SW 1271 (cell line): Measurements from ENCODE around the gene TRMT44.
A peak's percentile ranks its signal among the peaks of the same experiment; 100 is the strongest.
"Not testable (repeated sequence)": the region's sequence is repeated elsewhere in the genome, so short reads cannot be mapped to it uniquely, and the experiment has no call there.

Experiments
- DNase-seq, 2 experiments: peaks; one replicate each; lab custom pipeline; 2025; lab: John Stamatoyannopoulos, UW

Gene TRMT44

DNA sequence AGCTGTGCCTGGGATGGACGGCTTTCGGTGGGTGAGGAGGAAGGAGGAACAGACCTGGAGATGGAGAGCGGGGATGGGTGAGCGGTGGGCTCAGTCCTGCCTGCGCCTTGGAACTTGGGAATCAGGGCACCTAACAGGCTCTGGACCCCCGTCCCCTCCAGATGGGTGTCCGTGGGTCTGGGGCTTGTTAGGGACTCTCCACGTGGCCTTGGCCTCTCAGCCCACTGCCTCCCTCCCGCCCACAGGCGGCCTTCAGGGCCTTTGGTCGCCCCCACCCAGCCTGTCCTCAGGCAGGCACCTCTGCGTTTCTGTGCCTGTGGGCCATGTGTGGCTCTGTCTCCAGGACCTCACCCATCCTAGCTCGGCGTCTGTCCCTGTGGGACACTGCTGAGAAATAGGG lies 29.0 kb downstream of the TRMT44 start:
- DNase-seq = no peak

GRCh38 chr4:8470451-8471024 lies 30.0 kb downstream of the TRMT44 start:
- DNase-seq = no peak

GRCh38 chr4:8471211-8471875 lies 30.8 kb downstream of the TRMT44 start:
- no peak for DNase-seq

- DNase-seq = no peak
Measured at GRCh38 chr4:8472158-8472688, 31.6 kb downstream of the TRMT44 start.

GRCh38 chr4:8472689-8473197 lies 32.2 kb downstream of the TRMT44 start:
- peak in 1 of 2 experiments; percentile 10 for DNase-seq

DNA sequence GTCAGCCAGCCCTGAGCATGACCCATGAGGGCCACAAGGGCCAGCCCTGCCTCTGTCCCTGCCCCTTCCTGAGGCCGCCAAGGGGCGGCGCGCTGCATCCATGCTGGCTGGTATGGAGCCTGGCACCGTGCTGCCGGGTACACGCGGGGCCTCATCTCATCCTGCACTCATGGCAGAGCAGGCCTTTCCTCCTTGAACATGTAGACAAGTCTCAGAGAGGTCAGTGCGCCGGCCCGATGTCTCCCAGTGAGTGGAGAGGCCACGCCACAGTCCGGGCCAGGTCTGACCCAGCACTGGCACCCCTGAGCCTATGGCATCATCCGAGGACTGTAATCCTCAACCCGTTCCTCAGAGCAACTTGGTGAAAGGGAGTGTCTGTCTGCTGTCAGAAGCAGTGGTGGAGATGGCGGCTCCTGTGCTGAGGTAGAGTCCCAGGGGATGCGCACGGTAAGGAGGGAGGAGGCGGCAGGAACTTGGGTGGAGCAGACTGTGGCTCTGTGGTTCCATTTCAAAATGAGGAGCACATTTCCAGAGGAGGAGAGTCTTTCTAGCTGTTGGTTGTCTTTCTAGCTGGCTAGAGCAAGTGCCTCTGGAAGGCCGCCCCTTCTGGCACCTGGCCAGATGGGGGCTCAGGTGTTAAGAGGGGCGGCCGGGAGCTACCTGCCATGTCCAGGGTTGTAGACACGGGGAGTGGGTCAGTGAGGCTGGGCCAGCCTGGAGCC lies 32.8 kb downstream of the TRMT44 start:
- no peak for DNase-seq

GRCh38 chr4:8473920-8474590 lies 33.5 kb downstream of the TRMT44 start:
- no peak for DNase-seq

- DNase-seq = no peak
Measured at GRCh38 chr4:8474856-8475255, 34.3 kb downstream of the TRMT44 start.

- no peak for DNase-seq
Measured at GRCh38 chr4:8475751-8476575, 35.4 kb downstream of the TRMT44 start.

- DNase-seq = no peak
Measured at GRCh38 chr4:8477095-8477635, 36.6 kb downstream of the TRMT44 start.

- no peak for DNase-seq
Measured at GRCh38 chr4:8477676-8478075, 37.1 kb downstream of the TRMT44 start.

DNA sequence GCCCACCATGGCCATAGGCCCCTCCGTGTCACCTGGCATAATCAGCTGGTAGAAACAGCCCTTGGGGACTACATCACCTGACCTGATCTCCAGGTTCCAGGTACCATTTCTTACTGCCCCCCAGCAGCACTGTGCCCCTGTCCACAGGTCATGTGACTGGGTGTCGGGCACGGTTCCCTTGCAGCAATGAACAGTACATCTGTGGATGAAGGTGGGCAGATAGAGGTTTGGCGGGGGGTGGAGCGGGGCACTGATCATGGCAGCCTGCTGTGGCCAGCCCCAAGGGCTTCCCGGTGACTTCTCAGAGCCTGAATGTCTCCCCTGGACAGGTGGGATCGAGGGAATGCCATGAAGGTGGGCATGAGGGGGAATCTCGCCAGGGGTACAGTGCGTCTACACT lies 37.8 kb downstream of the TRMT44 start:
- no peak for DNase-seq

DNA sequence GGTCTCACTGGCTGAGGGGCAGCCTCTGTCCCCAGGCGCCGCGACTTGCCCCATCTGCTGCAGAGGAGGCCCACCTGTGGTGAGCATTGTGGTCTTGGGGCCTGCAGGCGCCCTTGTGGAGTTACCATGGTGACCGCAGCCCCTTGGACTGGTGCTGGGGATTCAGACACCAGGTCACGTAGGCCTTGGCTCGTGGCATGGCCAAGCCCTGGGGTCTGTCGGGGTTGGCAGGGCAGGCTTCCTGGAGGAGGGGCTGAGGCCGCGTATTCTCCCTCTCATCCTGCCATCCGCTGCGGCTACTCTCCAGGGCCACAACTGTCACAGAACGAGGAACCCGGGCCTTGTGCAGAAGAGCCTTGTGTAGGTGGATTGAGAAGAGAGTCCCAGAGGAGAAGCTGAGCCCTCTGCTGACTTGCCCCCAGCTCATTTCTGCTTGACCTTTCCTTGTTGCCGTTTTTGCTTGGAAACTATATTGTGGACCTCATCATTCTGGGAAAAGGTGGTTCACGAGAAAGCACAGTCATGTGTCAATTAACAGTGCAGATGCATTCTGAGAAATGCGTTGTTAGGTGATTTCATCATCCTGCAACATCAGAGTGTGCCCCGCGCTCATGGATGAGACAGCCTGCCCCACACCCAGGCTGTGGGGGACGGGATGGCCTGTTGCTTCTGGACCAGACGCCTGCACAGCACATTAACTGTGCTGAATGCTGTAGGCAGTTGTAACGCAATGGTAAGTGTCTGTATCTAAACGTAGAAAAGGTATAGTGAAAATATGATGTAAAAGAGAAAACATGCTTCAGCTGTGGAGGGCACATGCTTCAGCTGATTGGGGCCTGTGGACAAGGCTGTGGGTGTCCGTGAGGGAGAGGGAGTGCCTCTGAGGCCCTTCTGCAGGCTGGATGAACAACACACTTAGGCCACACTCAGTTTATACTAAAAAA lies 38.5 kb downstream of the TRMT44 start:
- no peak for DNase-seq

- no peak for DNase-seq
Measured at GRCh38 chr4:8480221-8480620, 39.6 kb downstream of the TRMT44 start.

DNA sequence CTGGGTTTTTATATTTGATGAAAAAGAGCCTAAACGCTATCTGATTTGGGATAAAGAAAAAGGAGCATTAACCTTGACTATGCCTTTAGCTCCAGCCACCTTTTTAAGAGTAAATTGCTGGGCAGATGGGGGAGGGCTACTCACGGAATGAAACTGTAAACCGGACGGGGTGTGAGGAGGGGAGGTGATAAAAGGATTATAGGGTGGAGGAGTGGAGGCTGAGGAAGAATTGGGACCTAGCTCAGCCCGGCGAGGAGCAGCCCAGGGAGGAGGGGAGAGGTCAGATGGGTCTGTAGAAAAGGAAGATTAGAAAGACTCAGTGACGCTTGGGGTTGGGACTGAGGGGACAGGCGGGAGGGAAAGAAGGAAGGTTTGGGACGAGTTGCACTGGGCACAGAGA lies 46.1 kb downstream of the TRMT44 start:
- DNase-seq = not testable (repeated sequence)

DNA sequence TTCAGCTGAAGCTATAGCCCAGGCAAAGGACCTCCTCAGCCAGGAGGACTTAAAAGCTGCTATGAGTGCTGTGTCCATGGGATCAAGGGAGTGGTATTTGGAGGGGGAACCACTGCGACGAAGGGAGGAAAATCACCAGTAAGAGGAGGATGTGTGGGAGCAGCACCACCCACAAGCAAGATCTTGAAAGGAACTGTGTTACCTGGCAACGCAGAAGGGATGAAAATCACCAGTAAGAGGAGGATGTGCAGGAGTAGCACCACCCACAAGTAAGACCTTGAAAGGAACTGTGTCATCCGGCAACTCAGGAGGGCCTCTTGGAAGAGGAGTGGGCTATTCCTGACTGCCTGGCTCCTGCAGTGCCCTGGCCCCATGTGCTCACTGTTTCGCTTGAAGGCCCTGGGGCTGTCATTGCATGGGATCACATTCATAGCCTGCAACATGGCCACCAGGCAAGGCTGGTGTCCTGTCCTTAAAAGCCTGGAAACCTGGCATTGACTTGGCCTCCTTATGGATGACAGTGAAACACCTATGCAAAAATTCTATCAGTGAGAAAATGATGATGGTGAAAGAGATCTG lies 48.3 kb downstream of the TRMT44 start:
- DNase-seq = no peak

- not testable (repeated sequence) for DNase-seq
Measured at GRCh38 chr4:8491478-8491877, 50.9 kb downstream of the TRMT44 start.

DNA sequence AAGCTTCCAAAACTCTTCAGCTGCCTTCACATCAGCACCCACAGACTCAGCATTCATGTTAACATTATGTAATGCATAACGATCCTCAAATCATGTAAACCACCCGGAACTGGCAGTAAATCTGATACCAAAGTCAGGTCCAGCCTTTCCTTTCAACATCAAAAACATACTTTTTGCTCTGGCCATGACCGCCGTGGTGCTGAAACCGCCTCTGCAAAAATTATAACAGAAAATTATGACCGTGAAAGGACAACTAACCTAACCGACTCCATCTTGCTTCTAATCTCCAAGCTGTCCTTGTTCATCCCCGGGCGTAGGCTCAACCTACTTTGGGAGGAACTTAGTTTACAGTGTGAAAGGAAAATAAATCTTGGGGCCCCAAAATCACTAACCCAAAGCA lies 51.6 kb downstream of the TRMT44 start:
- no peak for DNase-seq

GRCh38 chr4:8493484-8493883 lies 52.9 kb downstream of the TRMT44 start:
- DNase-seq = no peak

DNA sequence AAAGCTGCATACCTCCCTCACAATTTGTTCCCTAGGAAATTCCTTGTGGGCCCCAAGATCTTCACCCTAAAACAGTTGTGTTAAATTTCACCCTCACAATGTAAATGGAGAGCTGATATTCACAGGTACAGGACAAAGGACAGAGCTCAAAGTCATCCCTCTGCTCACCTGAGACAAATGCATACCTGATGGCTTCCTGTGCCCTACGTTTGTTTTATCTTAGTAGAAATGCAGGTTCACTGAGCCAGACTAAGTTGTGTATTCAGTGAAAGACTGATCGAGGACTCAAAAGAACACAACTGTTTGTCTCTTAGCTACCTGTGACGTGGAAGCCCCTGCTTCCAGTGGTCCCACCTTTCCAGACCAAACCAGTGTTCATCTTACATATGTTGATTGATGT lies 53.6 kb downstream of the TRMT44 start:
- no peak for DNase-seq
